Heart right ventricle (tissue), 16 donors: ENCODE results near the gene MYO15B. TPM values are rescaled to one million over a fixed set of nuclear protein-coding genes. Genes with fewer than 3 reads are reported as not detected.

Experiments used
- ATAC-seq, 8 donors: fragments of 200-7000 bp; cut with Tn5 transposase; one replicate each; pipeline ENCODE4 v1.9.1; 2020; ENCODE audit warnings: mild to moderate bottlenecking in 8 of 8, moderate library complexity in 8 of 8, moderate number of reproducible peaks in 1 of 8
- DNase-seq, 2 donors: peaks; one replicate each; pipeline ENCODE4 v3.0.0-alpha.2; 2020
- H3K27ac ChIP-seq, 10 donors: fragments of 200-600 bp; sonication (generic) in 2 of 10; one replicate each; pipeline versions ENCODE4 v1.5.0 to v1.8.0; 2020 to 2022; ENCODE audit warnings: mild to moderate bottlenecking in 3 of 10
- H3K27me3 ChIP-seq, 7 donors: fragments of 200-600 bp; one replicate each; pipeline ENCODE4 v1.8.0; 2021 to 2022; ENCODE audit warnings: mild to moderate bottlenecking in 2 of 7
- H3K36me3 ChIP-seq, 9 donors: fragments of 200-600 bp; sonication (generic) in 1 of 9; one replicate each; pipeline versions ENCODE4 v1.5.0 to v1.8.0; 2020 to 2022; ENCODE audit warnings: mild to moderate bottlenecking in 2 of 9
- H3K4me1 ChIP-seq, 9 donors: fragments of 200-600 bp; sonication (generic) in 1 of 9; one replicate each; pipeline versions ENCODE4 v1.5.0 to v1.8.0; 2020 to 2022; ENCODE audit warnings: mild to moderate bottlenecking in 4 of 9
- H3K4me3 ChIP-seq, 10 donors: fragments of 200-600 bp; sonication (generic) in 2 of 10; one replicate each; pipeline versions ENCODE4 v1.5.0 to v1.8.0; 2020 to 2022; ENCODE audit warnings: mild to moderate bottlenecking in 7 of 10, moderate library complexity in 2 of 10
- H3K9me3 ChIP-seq, 11 donors: fragments of 200-600 bp in 10 of 11; sonication (generic) in 2 of 11; one replicate each; pipeline versions ENCODE4 v1.5.0 to v1.8.0; 2013 to 2022; ENCODE audit warnings: mild to moderate bottlenecking in 2 of 11, control low read depth in 1 of 11, moderate library complexity in 1 of 11
- WGBS, 2 donors: extraction: QIAGEN DNeasy Blood & Tissue Kit; methylation state at CpG; one replicate each; pipeline ENCODE4 v1.1.7; 2013; ENCODE audit warnings: inconsistent platforms in 1 of 2; 5-methylcytosine and 5-hydroxymethylcytosine counted together
- intact Hi-C, 10 donors: fragments of 100-400 bp; cut with DNase I; formaldehyde crosslinking; loops; one replicate each; pipeline versions ENCODE4 v1.11.1 to v1.14.2; 2022
- polyA plus RNA-seq, 2 donors: library from polyadenylated mRNA; stranded (reverse); fragments of 200-250 nt; gene quantifications; one replicate each; pipeline ENCODE4 v1.2.3, GENCODE V29; 2013
- total RNA-seq, 10 donors: library from RNA; stranded (reverse); fragmentation: NEBNext Ultra II Directional in 3 of 10; extraction: Animal tissue kit (Norgen Biotek cat#: 25700) in 3 of 10; gene quantifications; one replicate each; pipeline versions ENCODE4 v1.2.1 to v1.2.4, GENCODE V29; 2021 to 2023
- TF ChIP-seq, protein P1 (sequence below), 9 donors: fragments of 200-600 bp; sonication (generic) in 2 of 9; IDR thresholded peaks; one replicate each; pipeline versions ENCODE4 v1.5.0 to v1.8.0; 2021 to 2022; ENCODE audit warnings: antibody characterized with exemption in 9 of 9, mild to moderate bottlenecking in 5 of 9, moderate library complexity in 1 of 9
- donor health status: Arrhythmogenic right ventricular cardiomyopathy.
- donor health status: ischemic (EF 13 %, LVEDD 7.1; RV severe dilation, severe dysfunction).
- donor health status: healthy with polysubstance abuse.
- donor health status: DM: no; HTN: yes; CAD: no.
- donor health status: DM: no; HTN: no; CAD: no.
- donor health status: ischemic (EF 25% LVEDD 6.9; RV normal size, moderate dysfunction).
- donor health status: ischemic (EF 25% LVEDD 5.7; RV mildly dilated, moderate dysfunction).
- donor health status: healthy.
- donor health status: DM: yes; HTN: yes; CAD: no.
- donor health status: Ischemic cardiomyopathy.
- donor health status: ischemic (EF 35%, LVEDD 5.7; RV mildly dilated, moderate dysfunction).
- donor health status: nonischemic (EF 11% LVEDD 7.7; RV severe dilation, severe dysfunction).
- donor health status: DM: yes; HTN: yes; CAD: no.
- donor health status: PGD.
- donor health status: ischemic (EF 29% LVEDD 5.4; RV normal size, mild dysfunction).
- donor health status: nonischemic (EF 23%, LVEDD 6.1; RV moderate dilation, normal function).

Gene MYO15B
- total and polyA plus RNA-seq, 12 donors = 27.9 to 205 (median 45.8) TPM

- Histone ChIP-seq H3K27me3 (no peaks in the 10 kb centered on the region), H3K4me3 (no peak overlapping the region), H3K27ac (no peak overlapping the region), H3K36me3 (peaks cover 0 to 72% (median 12%) of the 10 kb centered on the region in 9 donors), H3K9me3 (no peaks in the 10 kb centered on the region), H3K4me1 (peaks cover 0 to 28% (median 16%) of the 10 kb centered on the region in 9 donors)
- TF ChIP-seq, protein P1, sequence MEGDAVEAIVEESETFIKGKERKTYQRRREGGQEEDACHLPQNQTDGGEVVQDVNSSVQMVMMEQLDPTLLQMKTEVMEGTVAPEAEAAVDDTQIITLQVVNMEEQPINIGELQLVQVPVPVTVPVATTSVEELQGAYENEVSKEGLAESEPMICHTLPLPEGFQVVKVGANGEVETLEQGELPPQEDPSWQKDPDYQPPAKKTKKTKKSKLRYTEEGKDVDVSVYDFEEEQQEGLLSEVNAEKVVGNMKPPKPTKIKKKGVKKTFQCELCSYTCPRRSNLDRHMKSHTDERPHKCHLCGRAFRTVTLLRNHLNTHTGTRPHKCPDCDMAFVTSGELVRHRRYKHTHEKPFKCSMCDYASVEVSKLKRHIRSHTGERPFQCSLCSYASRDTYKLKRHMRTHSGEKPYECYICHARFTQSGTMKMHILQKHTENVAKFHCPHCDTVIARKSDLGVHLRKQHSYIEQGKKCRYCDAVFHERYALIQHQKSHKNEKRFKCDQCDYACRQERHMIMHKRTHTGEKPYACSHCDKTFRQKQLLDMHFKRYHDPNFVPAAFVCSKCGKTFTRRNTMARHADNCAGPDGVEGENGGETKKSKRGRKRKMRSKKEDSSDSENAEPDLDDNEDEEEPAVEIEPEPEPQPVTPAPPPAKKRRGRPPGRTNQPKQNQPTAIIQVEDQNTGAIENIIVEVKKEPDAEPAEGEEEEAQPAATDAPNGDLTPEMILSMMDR (IDR thresholded peaks at IDR 0.05) = no peak
- WGBS, 2 donors = 82 to 83% methylated on average over 7 of the region's 7 CpGs
- DNase-seq = no peak
- no peak for ATAC-seq
- intact Hi-C loops = no loop called here
Observed at GRCh38 chr17:75645501-75645888, 57.9 kb downstream of the MYO15B start.

DNA sequence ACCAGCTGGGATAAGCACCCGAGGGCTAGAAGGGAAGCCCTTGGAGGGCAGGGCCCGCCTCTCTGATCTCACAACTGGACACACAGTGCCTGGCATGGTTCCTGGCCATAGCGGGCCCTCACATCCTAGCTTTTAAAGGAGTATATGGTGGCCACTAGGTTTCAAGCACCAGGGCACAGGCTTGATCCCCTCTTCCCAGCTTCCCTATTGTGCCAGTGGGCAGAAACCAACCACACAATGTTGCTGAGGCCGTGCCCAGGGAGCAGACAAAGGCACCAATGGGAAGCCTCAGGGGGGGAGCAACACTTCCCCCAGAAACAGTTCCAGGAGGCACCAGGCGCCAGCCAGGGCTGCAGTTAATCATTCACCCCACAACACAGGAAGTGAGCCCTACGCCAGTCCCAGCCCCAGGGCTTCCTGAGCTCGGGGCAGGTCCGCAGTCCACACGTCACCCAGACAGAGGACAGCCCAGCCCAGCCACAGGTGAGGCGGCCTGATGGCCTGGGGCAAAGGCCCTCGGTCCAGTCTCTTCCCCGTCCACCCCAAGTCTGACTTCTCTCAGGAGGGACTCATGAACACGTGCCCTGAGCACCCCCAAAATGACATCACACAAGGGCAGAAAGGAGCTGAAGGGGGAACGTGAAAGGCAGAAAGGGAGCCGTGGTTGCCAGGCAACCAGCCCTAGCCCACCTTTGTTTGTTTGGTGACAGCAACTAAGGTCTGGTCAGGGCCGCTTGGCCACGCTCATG lies 58.5 kb downstream of the MYO15B start:
- WGBS, 2 donors = 86% methylated on average over 17 of the region's 17 CpGs
- Histone ChIP-seq H3K27ac (no peak overlapping the region), H3K36me3 (peaks cover 0 to 77% (median 17%) of the 10 kb centered on the region in 9 donors), H3K4me1 (peaks cover 0 to 24% (median 15%) of the 10 kb centered on the region in 9 donors), H3K9me3 (no peaks in the 10 kb centered on the region), H3K4me3 (no peak overlapping the region), H3K27me3 (no peaks in the 10 kb centered on the region)
- TF ChIP-seq, protein P1 (IDR thresholded peaks at IDR 0.05) = no peak
- intact Hi-C loops = no loop called here
- DNase-seq = no peak
- peak in 1 of 8 donors; percentile 30 for ATAC-seq

- Histone ChIP-seq H3K4me3 (no peak overlapping the region), H3K4me1 (peaks cover 0 to 18% (median 15%) of the 10 kb centered on the region in 9 donors), H3K27ac (no peak overlapping the region), H3K36me3 (peaks cover 0 to 83% (median 21%) of the 10 kb centered on the region in 9 donors), H3K9me3 (no peaks in the 10 kb centered on the region), H3K27me3 (no peaks in the 10 kb centered on the region)
- DNase-seq = no peak
- 96 to 98% methylated on average over 6 of the region's 6 CpGs for WGBS, 2 donors
- intact Hi-C loops = no loop called here
- TF ChIP-seq, protein P1 (IDR thresholded peaks at IDR 0.05) = no peak
- no peak for ATAC-seq
Observed at GRCh38 chr17:75646638-75646992, 59.0 kb downstream of the MYO15B start.

- TF ChIP-seq, protein P1 (IDR thresholded peaks at IDR 0.05) = no peak
- Histone ChIP-seq H3K4me1 (peaks cover 0 to 14% (median 10%) of the 10 kb centered on the region in 9 donors), H3K9me3 (no peaks in the 10 kb centered on the region), H3K4me3 (no peak overlapping the region), H3K36me3 (peaks cover 0 to 87% (median 21%) of the 10 kb centered on the region in 9 donors), H3K27ac (no peak overlapping the region), H3K27me3 (no peaks in the 10 kb centered on the region)
- DNase-seq = no peak
- ATAC-seq = no peak
- WGBS, 2 donors = 90% methylated on average over 7 of the region's 7 CpGs
- intact Hi-C loops = no loop called here
Observed at GRCh38 chr17:75647061-75647460, 59.5 kb downstream of the MYO15B start.
